ENCODE data around the gene CLN5.

- TF ChIP-seq CTCF (conservative IDR thresholded peaks at IDR 0.05; ENCODE audit: low read depth, low read length) (no peak), EZH2 (IDR thresholded peaks at IDR 0.05; ENCODE audit: low read length, unreplicated experiment) (no peak), EZH2phosphoT487 (IDR thresholded peaks at IDR 0.05; ENCODE audit: borderline replicate concordance, low read length) (no peak)
These were observed 9.7 kb downstream of the CLN5 start for GRCh38 chr13:77001540-77001939.

Data from PC-3 (cell line).